ENCODE data around the gene RB1. TPM values are rescaled to one million over a fixed set of nuclear protein-coding genes. Genes with fewer than 3 reads are reported as not detected.
"Not testable (repeated sequence)": the region's sequence is repeated elsewhere in the genome, so short reads cannot be mapped to it uniquely, and the experiment has no call there.

Gene RB1
- total and polyA plus RNA-seq, 3 donors from 2014 or later, result 21.9 to 43.0 (median 38.8) TPM

DNA sequence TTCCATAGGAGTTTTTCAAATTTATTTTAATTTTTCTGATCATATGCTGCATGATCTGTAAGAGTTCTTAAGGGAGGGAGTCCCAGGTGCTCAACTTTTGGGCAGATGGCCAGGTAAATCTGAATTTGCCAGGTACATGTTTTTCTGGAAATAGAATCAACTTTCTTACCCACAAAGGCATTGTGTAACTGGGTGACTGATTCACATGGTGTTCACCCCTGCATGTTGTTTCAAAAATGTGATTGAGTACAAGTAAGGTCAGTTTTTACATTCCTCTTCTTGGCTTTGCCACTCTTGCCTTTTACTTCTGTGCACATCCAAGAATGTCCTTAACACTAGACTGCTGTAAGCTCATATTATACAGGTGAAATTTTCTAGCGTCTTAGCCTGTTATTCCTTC, 30.4 kb downstream of the RB1 start:
- 76 to 94% methylated on average over 1 of the region's 1 CpG for WGBS, 2 donors
- Histone ChIP-seq H3K27ac (no peak overlapping the region), H3K4me3 (no peak overlapping the region), H3K36me3 (ENCODE audit: low read depth, missing control alignments) (no peaks in the 10 kb centered on the region), H3K27me3 (no peaks in the 10 kb centered on the region), H3K9me3 (no peaks in the 10 kb centered on the region), H3K4me1 (no peaks in the 10 kb centered on the region)
- intact Hi-C loops (cut with DNase I; ENCODE audit: low total_unique reads), result loop anchor here (10.0 kb wide), 1 partner anchor 251 kb away; no protein-coding TSS in a partner anchor
- DNase-seq, result no peak
- TF ChIP-seq POLR2A (IDR thresholded peaks at IDR 0.05), result no peak
- no peak for TF ChIP-seq CTCF (IDR thresholded peaks at IDR 0.05)

GRCh38 chr13:48334534-48335127, 31.1 kb downstream of the RB1 start:
- no peak for TF ChIP-seq POLR2A (IDR thresholded peaks at IDR 0.05)
- peak; percentile 14 to 53 (median 22) for TF ChIP-seq CTCF (IDR thresholded peaks at IDR 0.05)
- Histone ChIP-seq H3K36me3 (ENCODE audit: low read depth, missing control alignments) (no peaks in the 10 kb centered on the region), H3K9me3 (no peaks in the 10 kb centered on the region), H3K4me3 (no peak overlapping the region), H3K27me3 (no peaks in the 10 kb centered on the region), H3K27ac (no peak overlapping the region), H3K4me1 (no peaks in the 10 kb centered on the region)
- 82% methylated on average over 4 of the region's 4 CpGs for WGBS, 2 donors
- no peak for DNase-seq
- intact Hi-C loops (cut with DNase I; ENCODE audit: low total_unique reads), result loop anchor here (10.0 kb wide), 1 partner anchor 250 kb away; no protein-coding TSS in a partner anchor

GRCh38 chr13:48339198-48339597, 35.6 kb downstream of the RB1 start:
- DNase-seq; H3K4me1 ChIP-seq; H3K27ac ChIP-seq; H3K4me3 ChIP-seq; H3K36me3 ChIP-seq (ENCODE audit: low read depth, missing control alignments); H3K9me3 ChIP-seq; H3K27me3 ChIP-seq: not testable (repeated sequence)
- WGBS, 2 donors, result 97% methylated on average over 7 to 11 of the region's 11 CpGs
- intact Hi-C loops (cut with DNase I; ENCODE audit: low total_unique reads), result loop anchor here (10.0 kb wide), 1 partner anchor 246 kb away; no protein-coding TSS in a partner anchor

- intact Hi-C loops (cut with DNase I; ENCODE audit: low total_unique reads), result no loop called here
- H3K36me3 ChIP-seq (ENCODE audit: low read depth, missing control alignments), result no peaks in the 10 kb centered on the region
- no peaks in the 10 kb centered on the region for H3K4me1 ChIP-seq
- H3K4me3 ChIP-seq, result no peak overlapping the region
- DNase-seq, result no peak
- 69 to 72% methylated on average over 2 of the region's 2 CpGs for WGBS, 2 donors
- H3K27ac ChIP-seq, result no peak overlapping the region
- no peaks in the 10 kb centered on the region for H3K9me3 ChIP-seq
- no peak for TF ChIP-seq POLR2A (IDR thresholded peaks at IDR 0.05)
- no peak for TF ChIP-seq CTCF (IDR thresholded peaks at IDR 0.05)
- H3K27me3 ChIP-seq, result no peaks in the 10 kb centered on the region
Measured at GRCh38 chr13:48344264-48344663, 40.7 kb downstream of the RB1 start.

- Histone ChIP-seq H3K36me3 (ENCODE audit: low read depth, missing control alignments) (no peaks in the 10 kb centered on the region), H3K4me3 (no peak overlapping the region), H3K27ac (no peak overlapping the region), H3K9me3 (no peaks in the 10 kb centered on the region), H3K4me1 (no peaks in the 10 kb centered on the region), H3K27me3 (no peaks in the 10 kb centered on the region)
- TF ChIP-seq CTCF (IDR thresholded peaks at IDR 0.05), result no peak
- no peak for TF ChIP-seq POLR2A (IDR thresholded peaks at IDR 0.05)
- intact Hi-C loops (cut with DNase I; ENCODE audit: low total_unique reads), result no loop called here
- 87 to 94% methylated on average over 1 of the region's 1 CpG for WGBS, 2 donors
- DNase-seq, result no peak
Measured at GRCh38 chr13:48346583-48346982, 43.0 kb downstream of the RB1 start.
